ENCODE results near the gene SOX6.

GRCh38 chr11:16121853-16122252 lies 234.5 kb downstream of the SOX6 start:
- TF ChIP-seq CTCF (IDR thresholded peaks at IDR 0.05; ENCODE audit: low read length): no peak
- no peak for TF ChIP-seq EZH2 (optimal IDR thresholded peaks at IDR 0.05; ENCODE audit: low read depth, low read length)
- no peak for TF ChIP-seq EZH2phosphoT487 (IDR thresholded peaks at IDR 0.05; ENCODE audit: low read length)

All from MM.1S (cell line).